Neutrophil (primary cell): Measurements from ENCODE around the gene PCGF5.
A peak's percentile ranks its signal among the peaks of the same experiment; 100 is the strongest.

Experiments
- H3K27ac ChIP-seq: fragments of 200-600 bp; sonication (generic); 2 replicates; pipeline ENCODE4 v1.5.1; 2016; ENCODE audit warnings: mild to moderate bottlenecking, moderate library complexity
- H3K27me3 ChIP-seq: fragments of 200-600 bp; sonication (generic); 2 replicates; pipeline ENCODE4 v1.6.0; 2016; ENCODE audit warnings: mild to moderate bottlenecking
- H3K36me3 ChIP-seq: fragments of 200-600 bp; sonication (generic); 2 replicates; pipeline ENCODE4 v1.5.1; 2017
- H3K4me1 ChIP-seq, 2 experiments: fragments of 200-600 bp in 1 of 2; sonication (generic) in 1 of 2; 1 replicate in 1 of 2; 2 replicates in 1 of 2; pipeline versions ENCODE4 v1.5.1 to v1.6.1; 2013 to 2016; ENCODE audit warnings: low read depth in 1 of 2, low read length in 1 of 2, mild to moderate bottlenecking in 1 of 2, moderate library complexity in 1 of 2; ENCODE audit not compliant: control insufficient read depth in 1 of 2, insufficient read depth in 1 of 2
- H3K4me3 ChIP-seq, 2 experiments: fragments of 200-600 bp in 1 of 2; sonication (generic) in 1 of 2; 1 replicate in 1 of 2; 2 replicates in 1 of 2; pipeline ENCODE4 v1.5.1; 2013 to 2016; ENCODE audit warnings: low read depth in 1 of 2, low read length in 1 of 2, mild to moderate bottlenecking in 1 of 2, moderate library complexity in 1 of 2
- H3K9me3 ChIP-seq: fragments of 200-600 bp; sonication (generic); 2 replicates; pipeline ENCODE4 v1.5.1; 2016
- CTCF ChIP-seq: fragments of 200-600 bp; sonication (generic); IDR thresholded peaks from 2 replicates; pipeline ENCODE4 v1.5.1; 2016; ENCODE audit warnings: antibody characterized with exemption

PCGF5 gene

GRCh38 chr10:91211675-91212074 lies 8.8 kb upstream of the PCGF5 start:
- Histone ChIP-seq H3K27ac (no peak overlapping the region), H3K36me3 (no peaks in the 10 kb centered on the region), H3K9me3 (no peaks in the 10 kb centered on the region), H3K27me3 (peaks cover 8% of the 10 kb centered on the region), H3K4me3 (no peak overlapping the region), H3K4me1 (no peaks in the 10 kb centered on the region)
- no peak for TF ChIP-seq CTCF

- H3K36me3 ChIP-seq, result no peaks in the 10 kb centered on the region
- no peak for TF ChIP-seq CTCF
- peaks cover 15% of the 10 kb centered on the region for H3K27me3 ChIP-seq
- no peaks in the 10 kb centered on the region for H3K9me3 ChIP-seq
- peaks cover under 1 to 2% of the 10 kb centered on the region in 2 experiments for H3K4me1 ChIP-seq
- no peak overlapping the region for H3K27ac ChIP-seq
- H3K4me3 ChIP-seq, result no peak overlapping the region
Observed at GRCh38 chr10:91214911-91215310, 5.6 kb upstream of the PCGF5 start.

GRCh38 chr10:91215384-91215783 lies 5.1 kb upstream of the PCGF5 start:
- TF ChIP-seq CTCF, result no peak
- Histone ChIP-seq H3K9me3 (no peaks in the 10 kb centered on the region), H3K4me1 (peaks cover 4 to 6% of the 10 kb centered on the region in 2 experiments), H3K4me3 (no peak overlapping the region), H3K27ac (no peak overlapping the region), H3K36me3 (no peaks in the 10 kb centered on the region), H3K27me3 (peaks cover 13% of the 10 kb centered on the region)

GRCh38 chr10:91219371-91220193 lies 881 bp upstream of the PCGF5 start:
- Histone ChIP-seq H3K36me3 (no peaks in the 10 kb centered on the region), H3K4me3 (peak overlapping the region; percentile 73 to 80), H3K27me3 (peaks cover 8% of the 10 kb centered on the region), H3K9me3 (no peaks in the 10 kb centered on the region), H3K4me1 (peaks cover 13 to 17% of the 10 kb centered on the region in 2 experiments), H3K27ac (peak overlapping the region; percentile 87)
- TF ChIP-seq CTCF, result no peak

- H3K36me3 ChIP-seq, result no peaks in the 10 kb centered on the region
- H3K27ac ChIP-seq, result peak overlapping the region; percentile 87
- no peaks in the 10 kb centered on the region for H3K9me3 ChIP-seq
- H3K4me1 ChIP-seq, result peaks cover 13 to 17% of the 10 kb centered on the region in 2 experiments
- peak overlapping the region; percentile 73 to 80 for H3K4me3 ChIP-seq
- no peak for TF ChIP-seq CTCF
- H3K27me3 ChIP-seq, result peaks cover 8% of the 10 kb centered on the region
Observed at GRCh38 chr10:91220954-91221675, 652 bp downstream of the PCGF5 start.
